Activated CD8-positive, alpha-beta memory T cell treated with anti-CD3 and anti-CD28 coated beads, Interleukin-2, amount 10 ng/mL, durations not matched to agents 7 days and 5 days (primary cell): ENCODE data around the gene CRB3. TPM values are rescaled to one million over a fixed set of nuclear protein-coding genes. Genes with fewer than 3 reads are reported as not detected.
"Not testable (repeated sequence)": the region's sequence is repeated elsewhere in the genome, so short reads cannot be mapped to it uniquely, and the experiment has no call there.

Experiments used
- ATAC-seq: fragments of 150-1000 bp; cut with Tn5 transposase; one replicate; pipeline ENCODE4 v1.10.0; 2021; ENCODE audit warnings: moderate library complexity
- CTCF ChIA-PET: fragments of 350-600 bp; sonication (Branson Sonifier 250); formaldehyde crosslinking; loops from one replicate; lab custom pipeline; 2021; ENCODE audit warnings: antibody characterized with exemption; lab: Charles Lee
- DNase-seq: peaks from one replicate; pipeline ENCODE4 v3.0.0-alpha.2; 2020
- H3K27ac Mint-ChIP-seq: one replicate; pipeline ENCODE4 v1.8.0; 2021; ENCODE audit warnings: mild to moderate bottlenecking, mixed read lengths
- H3K27me3 Mint-ChIP-seq: one replicate; pipeline ENCODE4 v1.8.0; 2021; ENCODE audit warnings: mixed read lengths
- H3K36me3 Mint-ChIP-seq: one replicate; pipeline ENCODE4 v1.8.0; 2021; ENCODE audit warnings: mild to moderate bottlenecking, mixed read lengths
- H3K4me1 Mint-ChIP-seq: one replicate; pipeline ENCODE4 v1.8.0; 2021; ENCODE audit warnings: mixed read lengths
- H3K4me3 Mint-ChIP-seq: one replicate; pipeline ENCODE4 v1.8.0; 2021; ENCODE audit warnings: mild to moderate bottlenecking, moderate library complexity, mixed read lengths
- H3K9me3 Mint-ChIP-seq: one replicate; pipeline ENCODE4 v1.8.0; 2022; ENCODE audit warnings: low read depth, mixed read lengths
- total RNA-seq, 2 experiments: library from RNA; stranded (reverse); gene quantifications; one replicate each; pipeline ENCODE4 v1.2.3, GENCODE V29; 2021

CRB3 gene
- total RNA-seq, 2 experiments from 2014 or later = 0.45 to 0.55 TPM

DNA sequence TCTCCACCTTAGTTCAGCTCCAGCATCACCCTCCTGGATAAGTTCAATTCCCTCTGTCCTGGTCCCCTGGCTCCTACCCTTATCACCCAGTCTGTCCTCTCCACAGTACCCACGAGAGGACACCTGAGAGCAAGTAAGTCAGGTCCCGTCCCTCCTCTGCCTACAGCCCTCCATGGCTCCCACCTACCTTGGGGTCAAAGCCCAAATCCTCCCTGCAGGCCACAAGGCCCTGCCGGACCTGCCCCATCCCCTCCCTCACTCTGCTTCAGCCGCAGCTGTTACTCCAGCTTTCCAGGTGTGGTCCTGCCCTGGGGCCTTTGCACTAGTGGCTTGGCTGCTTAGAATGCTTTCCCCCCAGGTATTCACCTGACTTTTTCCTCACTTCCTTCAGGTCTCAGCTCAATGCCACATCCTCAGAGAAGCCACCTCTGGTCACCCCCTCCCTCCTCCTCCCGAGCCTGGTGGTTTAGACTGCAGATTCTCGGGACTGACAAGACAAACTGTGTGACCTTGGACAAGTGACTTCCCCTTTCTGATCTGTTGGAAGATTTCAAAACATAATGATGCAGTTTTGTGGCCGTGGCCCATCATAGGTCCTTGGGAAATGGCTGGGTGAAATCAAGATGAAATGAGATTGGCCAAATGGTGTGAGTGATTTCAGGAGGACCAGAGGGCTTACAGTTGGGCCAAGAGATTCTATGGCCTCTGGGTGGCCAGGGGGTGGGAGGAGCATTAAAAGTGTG is 34.4 kb downstream of the CRB3 start:
- no peaks in the 10 kb centered on the region for H3K36me3 Mint-ChIP-seq
- peak overlapping the region; percentile 29 for H3K27ac Mint-ChIP-seq
- no peaks in the 10 kb centered on the region for H3K9me3 Mint-ChIP-seq
- H3K4me1 Mint-ChIP-seq = peaks cover 22% of the 10 kb centered on the region
- ATAC-seq (no peak), DNase-seq (no peak)
- CTCF ChIA-PET = interaction anchor here (1.4 to 2.0 kb wide), 2 partner anchors 9 to 17 kb away, joined by 5 read pairs; partner anchors contain the start of gene DENND1C
- peaks cover 7% of the 10 kb centered on the region for H3K27me3 Mint-ChIP-seq
- H3K4me3 Mint-ChIP-seq = no peak overlapping the region

- no peaks in the 10 kb centered on the region for H3K9me3 Mint-ChIP-seq
- H3K36me3 Mint-ChIP-seq = no peaks in the 10 kb centered on the region
- peaks cover 25% of the 10 kb centered on the region for H3K4me1 Mint-ChIP-seq
- no peak overlapping the region for H3K4me3 Mint-ChIP-seq
- CTCF ChIA-PET = interaction anchor here (0.7 to 2.0 kb wide), 4 partner anchors 10 to 301 kb away, joined by 3 to 5 read pairs (median 4); partner anchors contain the start of gene DENND1C
- H3K27ac Mint-ChIP-seq = no peak overlapping the region
- H3K27me3 Mint-ChIP-seq = peaks cover 9% of the 10 kb centered on the region
- DNase-seq = no peak
- no peak for ATAC-seq
These were observed 35.1 kb downstream of the CRB3 start for GRCh38 chr19:6499052-6499790.

DNA sequence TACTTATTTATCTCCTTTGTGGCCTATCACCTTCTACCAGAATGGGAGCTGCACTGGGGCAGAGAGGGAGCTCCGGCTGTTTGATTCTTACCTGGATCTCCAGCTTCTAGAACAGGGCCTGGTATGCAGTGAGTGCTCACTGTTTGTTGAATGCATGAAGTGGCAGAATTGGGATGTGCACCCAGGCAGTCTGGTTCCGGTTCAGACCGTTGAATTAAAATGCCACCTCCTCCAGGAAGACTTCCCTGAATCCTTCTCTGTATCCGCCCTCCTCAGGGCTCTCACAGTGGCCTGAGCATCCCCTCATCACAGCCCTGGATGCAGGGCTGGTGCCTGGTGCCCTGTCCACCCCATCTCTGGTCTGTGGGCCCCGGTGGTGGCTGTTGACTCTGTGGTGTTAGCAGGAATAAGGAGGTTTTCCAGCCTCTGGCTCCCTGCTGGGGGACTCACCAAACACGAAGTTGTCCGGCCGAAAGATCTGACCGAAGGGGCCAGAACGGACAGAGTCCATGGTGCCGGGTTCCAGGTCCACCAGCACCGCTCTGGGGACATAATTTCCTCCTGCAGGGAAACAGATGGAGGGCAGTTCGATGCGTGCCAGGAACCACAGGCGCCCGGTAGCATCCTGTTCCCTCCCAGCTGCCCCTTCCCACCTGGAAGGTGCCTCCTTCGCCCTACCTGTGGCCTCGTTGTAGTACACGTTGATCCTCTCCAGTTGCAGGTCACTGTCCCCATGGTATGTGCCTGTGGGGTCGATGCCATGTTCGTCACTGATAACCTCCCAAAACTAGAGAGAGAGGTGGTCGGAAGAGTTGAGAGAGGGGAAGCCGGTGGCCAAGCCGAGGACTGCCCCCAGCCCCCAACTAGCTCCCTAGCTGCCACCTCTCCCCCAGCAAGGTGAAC is 37.0 kb downstream of the CRB3 start:
- CTCF ChIA-PET = interaction anchor here (1.1 to 4.3 kb wide), 2 partner anchors 20 kb away, joined by 4 to 23 read pairs; partner anchors contain the start of gene DENND1C
- peak overlapping the region; percentile 73 for H3K4me3 Mint-ChIP-seq

GRCh38 chr19:6501740-6502648 is 37.9 kb downstream of the CRB3 start, which contains the start of gene TUBB4A:
Gene TUBB4A (minus strand): TSS chr19:6502309. CDS start chr19:6502212, 97 bp downstream.
- Mint-ChIP-seq H3K36me3 (no peaks in the 10 kb centered on the region), H3K4me1 (peaks cover 32% of the 10 kb centered on the region), H3K27ac (no peak within 1 kb of the TSS), H3K4me3 (peak within 1 kb of the TSS; percentile 73), H3K9me3 (no peaks in the 10 kb centered on the region), H3K27me3 (peaks cover 9% of the 10 kb centered on the region)
- CTCF ChIA-PET = interaction anchor here (1.0 to 4.3 kb wide), 3 partner anchors 12 to 21 kb away, joined by 6 to 23 read pairs (median 7); partner anchors contain the start of gene DENND1C
- peak; percentile 65 for DNase-seq
- peak; percentile 76 for ATAC-seq

More for the DNA sequence above, 37.0 kb downstream of the CRB3 start:
- H3K27me3 Mint-ChIP-seq = peaks cover 9% of the 10 kb centered on the region
- DNase-seq (no peak), ATAC-seq (no peak)
- H3K36me3 Mint-ChIP-seq = no peaks in the 10 kb centered on the region
- peaks cover 32% of the 10 kb centered on the region for H3K4me1 Mint-ChIP-seq
- H3K27ac Mint-ChIP-seq = no peak overlapping the region
- no peaks in the 10 kb centered on the region for H3K9me3 Mint-ChIP-seq

GRCh38 chr19:6503407-6504201 is 39.5 kb downstream of the CRB3 start:
- Mint-ChIP-seq H3K27me3 (peaks cover 9% of the 10 kb centered on the region), H3K36me3 (no peaks in the 10 kb centered on the region), H3K9me3 (no peaks in the 10 kb centered on the region), H3K4me3 (no peak overlapping the region), H3K27ac (no peak overlapping the region), H3K4me1 (peaks cover 26% of the 10 kb centered on the region)
- no peak for DNase-seq
- CTCF ChIA-PET = interaction anchor here (0.6 to 4.3 kb wide), 12 partner anchors 12 to 285 kb away, joined by 3 to 23 read pairs (median 6); partner anchors contain the start of genes DENND1C, GTF2F1 and VAV1
- no peak for ATAC-seq

GRCh38 chr19:6508028-6508771 is 44.1 kb downstream of the CRB3 start:
- not testable (repeated sequence) for H3K36me3 Mint-ChIP-seq, ATAC-seq, H3K4me3 Mint-ChIP-seq, H3K27ac Mint-ChIP-seq, H3K9me3 Mint-ChIP-seq, H3K4me1 Mint-ChIP-seq, H3K27me3 Mint-ChIP-seq, DNase-seq
- CTCF ChIA-PET = interaction anchor here (2.0 kb wide), 1 partner anchor 8 kb away, joined by 11 read pairs; no protein-coding TSS in a partner anchor

DNA sequence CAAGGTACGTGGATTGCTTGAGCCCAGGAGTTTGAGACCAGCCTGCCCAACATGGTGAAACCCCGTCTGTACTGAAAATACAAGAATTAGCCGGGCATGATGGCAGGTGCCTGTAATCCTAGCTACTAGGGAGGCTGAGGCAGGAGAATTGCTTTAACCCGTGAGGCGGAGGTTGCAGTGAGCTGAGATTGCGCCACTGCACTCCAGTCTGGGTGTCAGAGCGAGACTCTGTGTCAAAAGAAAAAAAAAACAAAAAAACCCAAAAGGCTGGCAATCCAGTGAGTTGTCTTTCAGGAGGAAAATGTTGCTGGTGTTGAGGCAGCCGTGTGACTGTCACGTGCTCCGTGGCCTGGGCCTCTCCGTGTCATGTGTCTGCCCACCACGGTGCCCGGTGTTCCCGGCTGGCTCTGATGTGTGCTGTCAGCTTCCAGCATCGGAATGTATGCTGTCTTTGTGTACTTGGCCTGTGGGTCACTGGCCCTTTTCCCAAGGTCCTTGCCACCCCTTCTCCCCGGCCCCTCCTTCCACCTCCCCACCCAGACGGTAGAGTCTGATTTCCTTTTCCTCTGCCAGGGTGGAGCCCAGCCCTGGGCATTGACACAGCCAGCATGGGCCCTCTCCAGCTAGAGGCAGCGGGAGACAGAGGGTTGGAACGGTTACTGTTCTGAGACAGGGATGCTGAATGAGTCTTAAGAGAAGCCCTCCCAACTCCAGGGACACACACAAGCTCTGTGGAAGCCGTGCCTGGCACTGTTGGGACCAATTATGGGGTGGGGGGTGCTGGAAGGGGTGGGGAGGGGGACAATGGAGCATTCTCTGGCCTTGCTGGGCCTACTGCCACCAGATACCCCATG is 45.3 kb downstream of the CRB3 start:
- Mint-ChIP-seq H3K9me3 (no peaks in the 10 kb centered on the region), H3K4me1 (peaks cover 7% of the 10 kb centered on the region), H3K36me3 (no peaks in the 10 kb centered on the region), H3K4me3 (no peak overlapping the region), H3K27ac (no peak overlapping the region), H3K27me3 (no peaks in the 10 kb centered on the region)
- CTCF ChIA-PET = no interaction called here
- DNase-seq (no peak), ATAC-seq (no peak)

GRCh38 chr19:6510618-6511017 is 46.5 kb downstream of the CRB3 start:
- no peak for ATAC-seq
- no peak for DNase-seq
- Mint-ChIP-seq H3K27me3 (no peaks in the 10 kb centered on the region), H3K9me3 (no peaks in the 10 kb centered on the region), H3K27ac (no peak overlapping the region), H3K4me3 (no peak overlapping the region), H3K36me3 (no peaks in the 10 kb centered on the region), H3K4me1 (no peaks in the 10 kb centered on the region)
- CTCF ChIA-PET = no interaction called here

- no peak overlapping the region for H3K27ac Mint-ChIP-seq
- H3K4me1 Mint-ChIP-seq = peaks cover 25% of the 10 kb centered on the region
- no peak for DNase-seq
- no peak overlapping the region for H3K4me3 Mint-ChIP-seq
- no peaks in the 10 kb centered on the region for H3K27me3 Mint-ChIP-seq
- H3K9me3 Mint-ChIP-seq = no peaks in the 10 kb centered on the region
- H3K36me3 Mint-ChIP-seq = no peaks in the 10 kb centered on the region
- CTCF ChIA-PET = no interaction called here
- no peak for ATAC-seq
These were observed 50.0 kb downstream of the CRB3 start for GRCh38 chr19:6514089-6514488.

DNA sequence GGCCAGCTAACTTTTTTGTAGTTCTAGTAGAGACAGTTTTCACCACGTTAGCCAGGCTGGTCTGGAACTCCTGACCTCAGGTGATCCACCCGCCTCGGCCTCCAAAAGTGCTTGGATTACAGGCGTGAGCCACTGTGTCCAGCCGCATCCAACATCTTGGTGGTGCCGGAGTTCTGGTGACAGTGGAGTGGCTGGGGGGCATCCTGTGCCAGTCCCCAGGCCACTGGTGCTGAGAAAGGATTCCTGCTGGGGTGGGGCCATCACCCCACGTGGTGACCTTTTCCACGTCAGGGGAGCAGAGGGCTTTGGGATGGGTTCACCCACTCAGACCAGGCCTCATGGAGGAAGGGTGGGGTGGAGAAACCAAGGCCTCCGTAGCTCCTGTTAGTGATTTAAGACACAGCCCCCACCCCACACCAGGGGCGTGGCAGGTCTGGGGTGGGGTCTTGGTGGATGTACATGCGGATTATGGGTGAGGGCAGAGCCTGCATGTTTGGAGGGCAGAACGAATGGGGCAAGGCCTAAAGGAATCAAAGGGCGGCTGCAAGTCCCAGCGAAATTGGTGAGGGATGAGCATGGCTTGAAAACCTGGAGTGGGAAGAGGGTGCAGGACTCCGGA is 51.0 kb downstream of the CRB3 start:
- CTCF ChIA-PET = interaction anchor here (1.2 to 4.3 kb wide), 3 partner anchors 8 to 222 kb away, joined by 3 to 46 read pairs (median 11); partner anchors contain the start of gene GPR108
- H3K4me1 Mint-ChIP-seq = peaks cover 33% of the 10 kb centered on the region
- ATAC-seq (no peak), DNase-seq (no peak)
- no peaks in the 10 kb centered on the region for H3K27me3 Mint-ChIP-seq
- no peak overlapping the region for H3K27ac Mint-ChIP-seq
- H3K4me3 Mint-ChIP-seq = peak overlapping the region; percentile 11
- no peaks in the 10 kb centered on the region for H3K36me3 Mint-ChIP-seq
- H3K9me3 Mint-ChIP-seq = no peaks in the 10 kb centered on the region
